ENCODE results near the gene CFAP46. TPM values are rescaled to one million over a fixed set of nuclear protein-coding genes. Genes with fewer than 3 reads are reported as not detected.

The CFAP46 gene
- total and polyA plus RNA-seq, 2 experiments from 2014 or later, result 3.1 to 5.4 TPM

GRCh38 chr10:132912225-132912712 is 30.1 kb downstream of the CFAP46 start:
- Histone ChIP-seq H3K4me3 (no peak overlapping the region), H3K27ac (ENCODE audit: low read depth) (no peak overlapping the region), H3K27me3 (ENCODE audit: insufficient read depth) (no peaks in the 10 kb centered on the region), H3K4me2 (no peak overlapping the region), H3K4me1 (ENCODE audit: insufficient read depth) (no peaks in the 10 kb centered on the region), H3F3A (replicated peaks; ENCODE audit: low read depth) (no peaks in the 10 kb centered on the region), H2AFZ (no peak overlapping the region), H3K9me2 (ENCODE audit: insufficient read depth) (no peaks in the 10 kb centered on the region), H3K79me2 (replicated peaks; ENCODE audit: insufficient read depth) (no peaks in the 10 kb centered on the region), H3K36me3 (ENCODE audit: insufficient read depth) (no peaks in the 10 kb centered on the region), H4K20me1 (replicated peaks; ENCODE audit: insufficient read depth) (no peaks in the 10 kb centered on the region)
- H3K4me3 Mint-ChIP-seq, result no peak overlapping the region
- H3K4me1 Mint-ChIP-seq, result peaks cover 22% of the 10 kb centered on the region
- ATAC-seq (no peak), DNase-seq (ENCODE audit: low spot score) (no peak)
- H3K27me3 Mint-ChIP-seq (ENCODE audit: insufficient read depth, low read depth, poor library complexity), result peaks cover 17% of the 10 kb centered on the region
- no peak overlapping the region for H3K27ac Mint-ChIP-seq
- H3K36me3 Mint-ChIP-seq (ENCODE audit: low read depth), result no peaks in the 10 kb centered on the region
- H3K9me3 Mint-ChIP-seq, result no peaks in the 10 kb centered on the region
- no peak for TF ChIP-seq JUNB (IDR thresholded peaks at IDR 0.05; ENCODE audit: unreplicated experiment)
- TF ChIP-seq ZNF462 (CRISPR knock-in tag; IDR thresholded peaks at IDR 0.05), result no peak
- TF ChIP-seq NANOG (IDR thresholded peaks at IDR 0.05; ENCODE audit: borderline replicate concordance), result no peak
- TF ChIP-seq POLR2AphosphoS5 (IDR thresholded peaks at IDR 0.05; ENCODE audit: low read depth), result no peak
- TF ChIP-seq EZH2 (IDR thresholded peaks at IDR 0.05; ENCODE audit: low read depth, unreplicated experiment), result no peak
- TF ChIP-seq ZNF331 (CRISPR knock-in tag; IDR thresholded peaks at IDR 0.05; ENCODE audit: low read depth), result no peak
- TF ChIP-seq ETS1 (IDR thresholded peaks at IDR 0.05), result no peak
- TF ChIP-seq ZNF114 (CRISPR knock-in tag; IDR thresholded peaks at IDR 0.05), result no peak
- no peak for TF ChIP-seq STAT1 (IDR thresholded peaks at IDR 0.05; ENCODE audit: unreplicated experiment)
- no peak for TF ChIP-seq REST (IDR thresholded peaks at IDR 0.05; ENCODE audit: unreplicated experiment)
- no peak for TF ChIP-seq EZH2phosphoT487 (IDR thresholded peaks at IDR 0.05; ENCODE audit: unreplicated experiment)
- TF ChIP-seq CTCF (conservative IDR thresholded peaks at IDR 0.05; ENCODE audit: low read depth in 2 of 2), result no peak
- no peak for TF ChIP-seq CREB1 (CRISPR knock-in tag; IDR thresholded peaks at IDR 0.05; ENCODE audit: low read depth)
